NK-92 treated with Interleukin-12 subunit alpha and Interleukin-12 subunit beta, amount 100 ng/mL, for 24 hours (cell line): Measurements from ENCODE around the gene SCN4B.
"Not testable (repeated sequence)": the region's sequence is repeated elsewhere in the genome, so short reads cannot be mapped to it uniquely, and the experiment has no call there.

Experiments
- DNase-seq: peaks from one replicate; lab custom pipeline; 2025; lab: John Stamatoyannopoulos, UW

SCN4B gene, protein sequence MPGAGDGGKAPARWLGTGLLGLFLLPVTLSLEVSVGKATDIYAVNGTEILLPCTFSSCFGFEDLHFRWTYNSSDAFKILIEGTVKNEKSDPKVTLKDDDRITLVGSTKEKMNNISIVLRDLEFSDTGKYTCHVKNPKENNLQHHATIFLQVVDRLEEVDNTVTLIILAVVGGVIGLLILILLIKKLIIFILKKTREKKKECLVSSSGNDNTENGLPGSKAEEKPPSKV

DNA sequence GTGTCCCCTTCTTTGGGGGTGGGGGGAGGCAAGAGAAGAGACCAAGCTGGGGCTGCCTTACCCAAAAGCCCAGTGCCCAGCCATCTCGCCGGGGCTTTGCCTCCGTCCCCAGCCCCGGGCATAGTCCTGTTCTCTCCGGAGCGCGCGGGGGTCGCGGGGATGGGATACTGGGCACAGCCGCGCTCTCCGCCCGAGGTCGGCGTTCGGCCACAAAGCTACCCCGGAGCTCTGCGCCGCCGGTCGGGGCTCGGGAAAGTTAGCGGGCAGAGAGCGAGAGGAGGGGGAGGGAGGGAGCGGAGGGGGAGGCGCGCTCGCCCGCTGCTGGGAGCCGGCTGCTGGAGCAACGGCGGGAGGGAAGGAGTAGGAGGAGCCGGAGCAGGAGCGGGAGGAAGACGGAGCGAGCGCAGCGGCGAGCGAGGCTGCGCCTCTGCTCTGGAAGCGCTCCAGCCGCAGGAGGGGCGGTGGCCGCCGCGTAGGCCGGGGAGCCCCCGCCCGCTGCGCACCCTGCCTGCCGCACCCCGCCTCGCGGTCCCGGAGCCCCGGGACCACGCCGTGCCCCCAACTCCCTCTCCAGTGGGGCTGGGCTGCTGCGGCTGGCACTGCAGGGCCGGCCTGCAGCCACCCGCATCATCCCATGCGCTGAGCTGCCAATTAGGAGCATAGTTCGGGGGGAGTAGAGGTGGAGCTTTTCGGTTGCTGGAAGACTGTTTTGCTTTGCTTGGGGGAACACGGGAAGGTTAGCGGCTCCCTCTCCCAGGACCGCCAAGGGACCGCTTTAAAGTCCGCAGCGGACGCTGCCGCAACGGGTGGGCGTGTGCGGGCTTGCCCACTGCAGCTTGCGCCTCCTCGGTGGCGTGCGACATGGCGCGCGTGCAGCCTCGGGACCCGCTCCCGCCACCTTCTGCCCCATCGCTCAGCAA, at the start of gene SCN4B:
SCN4B (minus strand) TSS at position 272 of the 920 bp plus-strand sequence; CDS start at position 122, 150 bp downstream.
- no peak for DNase-seq

GRCh38 chr11:118201966-118202365, 49.3 kb upstream of the SCN4B start:
- no peak for DNase-seq

DNA sequence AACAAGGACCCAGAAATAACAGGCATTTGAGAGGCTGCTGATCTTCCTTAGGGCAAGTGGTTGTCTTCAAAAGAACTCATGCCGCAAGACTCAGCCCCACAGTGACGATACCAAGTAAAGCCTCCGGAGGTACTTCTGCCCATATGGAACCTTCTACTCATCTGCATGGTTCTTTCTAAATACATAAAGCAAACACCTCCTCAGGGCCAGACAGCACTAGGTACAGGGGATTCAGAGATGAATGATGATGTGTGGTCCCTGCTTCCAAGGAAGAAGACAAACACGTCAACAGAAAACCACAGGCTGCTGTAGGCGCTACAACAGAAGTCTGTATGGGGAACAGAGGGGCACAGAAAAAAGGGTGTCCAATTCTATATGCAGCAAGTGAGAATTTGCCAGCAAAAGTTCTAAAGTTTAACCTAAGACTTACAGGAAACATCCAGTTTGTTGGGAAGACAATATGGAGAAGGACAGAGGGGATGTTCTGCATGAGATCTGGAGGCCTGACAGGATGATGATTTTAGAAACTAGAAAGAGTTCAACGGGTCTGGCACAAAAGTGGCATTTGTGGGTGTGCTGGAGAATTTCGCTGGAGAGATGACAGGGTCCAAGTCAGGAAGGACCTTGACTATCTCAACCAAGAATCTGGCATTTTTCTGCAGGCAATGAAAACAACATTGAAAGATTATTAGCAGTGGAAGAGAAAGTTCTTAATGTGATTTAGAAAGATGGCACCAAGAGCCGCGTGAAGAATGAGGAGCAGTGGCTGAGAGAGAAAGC, 48.5 kb upstream of the SCN4B start:
- no peak for DNase-seq

GRCh38 chr11:118200497-118200896, 47.9 kb upstream of the SCN4B start:
- DNase-seq, result no peak

DNA sequence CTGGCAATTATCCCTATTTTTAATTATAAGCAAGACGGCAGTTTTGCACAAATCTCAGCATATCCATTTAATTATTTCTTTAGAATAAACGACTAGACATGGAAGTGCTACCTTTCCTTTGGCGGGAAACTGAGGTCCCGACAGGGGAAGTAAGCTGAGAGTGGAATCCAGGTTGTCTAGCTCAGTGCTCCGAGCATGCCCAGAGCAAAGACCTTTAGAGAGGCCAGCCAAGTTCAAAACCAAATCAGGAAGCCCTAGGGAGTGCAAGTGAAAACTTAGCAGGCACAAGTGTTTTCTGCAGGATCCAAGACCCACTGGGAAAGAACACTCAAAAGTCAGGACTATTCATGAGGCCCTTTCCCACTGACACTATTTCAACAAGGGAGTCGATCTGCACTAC, 46.5 kb upstream of the SCN4B start:
- no peak for DNase-seq

DNA sequence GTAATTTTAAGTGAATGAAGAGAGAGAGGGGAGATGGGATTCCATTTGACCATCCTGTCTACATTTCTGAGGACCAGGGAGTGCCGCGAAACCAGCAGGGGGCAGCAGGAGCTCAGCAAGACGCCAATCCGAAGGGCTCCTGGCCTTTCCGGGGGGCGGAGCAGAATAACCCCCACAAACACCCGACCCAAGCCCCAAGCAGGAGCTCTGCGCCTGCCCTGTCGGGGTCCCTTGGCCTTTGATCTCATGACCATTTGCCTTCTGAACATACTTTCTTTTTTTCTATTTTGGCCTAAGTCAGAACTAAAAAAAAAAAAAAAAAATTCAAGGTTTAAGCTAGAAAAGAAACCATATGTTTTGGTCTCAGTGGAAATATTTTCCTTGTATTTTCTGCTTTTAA, 45.7 kb upstream of the SCN4B start:
- DNase-seq, result peak; percentile 78

DNA sequence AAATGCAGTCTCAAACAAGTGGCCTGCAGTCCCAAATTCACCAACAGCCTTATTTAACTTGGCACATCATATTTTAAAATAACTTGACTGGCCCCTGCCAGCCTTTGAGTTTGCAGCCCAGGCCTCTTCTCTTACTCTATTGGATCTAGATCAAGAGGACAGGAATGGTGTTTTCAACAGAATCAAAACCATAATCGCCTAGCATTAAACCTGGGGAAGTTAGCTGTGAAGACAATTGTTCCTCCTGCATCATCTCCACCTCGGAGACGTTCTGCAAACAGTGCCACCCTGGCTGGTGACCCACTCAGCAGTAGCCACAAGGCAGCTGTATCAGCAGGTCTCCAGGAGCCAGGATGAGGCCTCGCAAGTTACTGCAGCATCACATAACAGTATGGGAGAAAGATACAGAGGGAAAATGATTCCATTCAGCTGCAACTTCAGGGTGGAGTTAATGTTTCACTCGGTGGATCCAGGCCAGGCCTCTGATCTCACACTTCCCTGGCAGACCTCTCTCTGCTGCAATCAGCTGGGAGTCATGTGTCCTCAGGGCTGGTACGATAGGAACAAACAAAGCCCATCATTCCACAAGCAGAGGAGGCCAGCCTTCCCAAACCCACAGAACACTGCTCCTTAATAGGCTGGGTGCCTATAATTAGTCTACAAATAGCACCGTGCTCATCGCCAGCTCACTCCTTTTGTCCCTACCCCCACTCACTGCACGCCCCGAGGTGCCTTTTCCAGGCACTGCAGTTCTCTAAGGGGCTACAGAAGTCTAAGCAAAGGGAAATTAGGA, 42.4 kb upstream of the SCN4B start:
- DNase-seq, result no peak

DNA sequence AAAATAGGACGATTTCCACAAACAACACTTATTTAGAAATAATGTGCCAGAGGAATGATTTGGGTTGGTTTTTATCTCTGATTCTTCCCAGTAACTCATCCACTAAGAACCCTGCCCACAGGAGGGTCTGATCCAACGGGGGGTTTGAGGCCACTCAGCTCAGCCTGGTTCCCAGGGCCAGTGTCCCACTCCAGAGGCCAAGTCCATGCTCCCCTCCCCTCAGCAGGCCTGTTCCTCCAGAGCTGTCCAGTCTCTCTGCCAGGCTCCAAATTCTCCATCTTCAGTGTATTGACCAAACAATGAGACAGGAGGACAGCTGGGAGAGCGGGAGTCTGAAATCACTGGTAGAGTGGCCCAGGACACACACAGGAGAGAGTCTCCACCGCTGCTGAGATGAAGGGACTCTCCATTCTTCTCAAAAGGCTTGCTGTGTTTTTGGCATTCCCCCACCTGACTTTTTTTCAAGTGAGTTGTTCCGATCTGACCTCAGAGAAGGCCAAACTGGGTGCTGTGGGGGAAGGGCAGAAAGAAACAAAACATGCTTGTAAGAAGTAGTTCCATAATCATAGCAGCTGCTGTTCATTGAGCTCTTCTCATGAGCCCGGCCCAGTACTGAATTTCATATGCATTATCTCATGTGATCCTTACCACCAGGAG, 41.4 kb upstream of the SCN4B start:
- no peak for DNase-seq

DNA sequence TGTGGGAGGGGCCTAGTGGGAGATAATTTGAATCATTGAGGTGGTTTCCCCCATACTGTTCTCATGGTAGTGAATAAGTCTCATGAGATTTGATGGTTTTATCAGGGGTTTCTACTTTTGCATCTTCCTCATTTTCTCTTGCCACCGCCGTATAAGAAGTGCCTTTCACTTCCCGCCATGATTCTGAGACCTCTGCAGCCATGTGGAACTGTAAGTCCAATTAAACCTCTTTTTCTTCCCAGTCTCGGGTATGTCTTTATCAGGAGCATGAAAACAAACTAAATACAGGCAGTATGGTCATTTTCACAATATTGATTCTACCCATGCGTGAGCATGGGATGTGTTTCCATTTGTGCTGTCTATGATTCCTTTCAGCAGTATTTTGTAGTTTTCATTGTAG, 40.2 kb upstream of the SCN4B start:
- DNase-seq, result not testable (repeated sequence)

- DNase-seq, result not testable (repeated sequence)
Observed at GRCh38 chr11:118190942-118191506, 38.4 kb upstream of the SCN4B start.

DNA sequence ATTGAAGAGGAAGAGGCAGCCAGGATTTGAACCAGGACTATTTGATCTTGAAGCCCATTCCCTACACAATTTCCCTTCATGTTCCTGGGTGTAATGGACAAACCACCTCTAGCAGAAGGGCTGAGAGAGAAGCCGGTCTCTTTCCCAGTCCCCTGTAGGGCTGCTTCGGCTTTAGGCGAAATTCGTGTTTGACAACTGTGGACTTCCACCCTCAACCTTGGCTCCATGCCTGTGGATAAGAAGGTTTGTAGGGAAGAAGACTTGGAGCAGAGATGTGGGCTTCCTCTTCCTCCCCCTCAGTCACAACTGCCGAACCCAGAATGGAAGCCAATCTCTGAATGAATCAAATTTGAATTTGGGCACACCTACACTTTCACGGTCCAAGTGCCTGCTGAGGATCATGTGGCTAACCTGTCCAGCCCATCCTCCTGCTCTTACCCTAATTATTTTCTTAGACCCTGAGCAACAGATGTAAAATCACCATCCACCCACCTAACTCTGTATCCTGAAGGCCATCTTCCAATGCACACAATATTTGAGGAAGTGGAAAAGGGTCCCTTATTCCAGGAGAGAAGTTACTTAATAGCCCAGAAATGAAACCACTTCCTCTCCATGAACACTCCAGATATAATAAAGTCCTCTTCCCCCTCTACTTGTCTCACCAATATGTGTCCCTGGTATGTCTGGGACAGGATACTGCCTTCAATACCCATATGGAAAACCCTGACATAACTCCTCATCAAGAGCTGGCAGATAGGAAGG, 33.9 kb upstream of the SCN4B start:
- no peak for DNase-seq

- no peak for DNase-seq
Observed at GRCh38 chr11:118184784-118185579, 32.4 kb upstream of the SCN4B start.

DNA sequence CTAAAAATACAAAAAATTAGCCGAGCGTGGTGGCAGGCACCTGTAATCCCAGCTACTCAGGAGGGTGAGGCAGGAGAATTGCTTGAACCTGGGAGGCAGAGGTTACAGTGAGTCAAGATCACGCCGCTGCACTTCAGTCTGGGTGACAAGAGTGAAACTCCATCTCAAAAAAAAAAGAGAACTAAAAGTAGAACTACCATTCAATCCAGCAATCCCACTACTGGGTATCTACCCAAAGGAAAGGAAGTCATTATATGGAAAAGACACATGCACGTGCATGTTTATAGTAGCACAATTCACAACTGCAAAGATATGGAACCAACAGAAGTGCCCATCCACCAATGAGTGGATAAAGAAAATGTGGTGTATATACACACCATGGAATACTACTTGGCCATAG, 31.1 kb upstream of the SCN4B start:
- not testable (repeated sequence) for DNase-seq

GRCh38 chr11:118180300-118180703, 27.7 kb upstream of the SCN4B start:
- no peak for DNase-seq

- DNase-seq, result no peak
Observed at GRCh38 chr11:118176778-118177134, 24.1 kb upstream of the SCN4B start.

DNA sequence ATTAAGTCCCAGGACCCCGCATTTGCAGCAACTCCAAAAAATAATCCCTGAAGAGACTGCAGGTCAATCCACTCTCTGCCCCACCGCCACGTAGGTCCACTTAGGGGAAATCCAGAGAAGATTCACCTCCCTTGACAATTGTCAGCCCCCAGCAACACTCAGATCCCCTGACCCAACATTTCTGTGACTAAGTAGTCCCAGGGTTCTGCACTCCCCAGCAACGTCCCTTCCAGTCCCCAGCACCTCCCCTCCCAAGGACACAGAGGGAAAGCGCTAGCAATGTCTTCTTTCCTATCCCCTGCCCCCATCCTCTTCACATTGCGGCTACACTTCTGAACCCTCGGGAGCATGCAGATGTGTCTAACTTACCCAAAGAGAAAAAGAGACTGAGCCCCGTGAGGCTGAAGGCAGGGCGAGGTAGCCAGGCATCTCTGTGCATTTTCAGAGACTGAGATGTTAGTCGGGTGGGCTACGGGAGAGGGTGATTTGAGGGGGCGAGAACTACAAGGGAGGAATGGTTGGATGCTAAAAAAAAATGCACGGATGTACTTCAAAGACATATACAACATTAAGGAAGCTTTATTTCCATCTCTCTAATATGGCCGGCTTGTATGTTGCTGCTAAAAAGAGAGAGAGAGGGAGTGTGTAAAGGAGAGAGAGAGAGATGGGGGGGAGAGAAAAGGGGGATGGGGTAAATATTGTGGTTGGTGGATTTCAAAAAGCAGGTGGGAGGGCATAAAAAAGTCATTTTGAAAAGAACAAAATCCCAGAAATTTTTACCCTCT, 23.6 kb upstream of the SCN4B start, which contains the start of gene SCN2B:
SCN2B (minus strand) TSS at position 647 of the 785 bp plus-strand sequence; CDS start at position 439, 208 bp downstream.
- DNase-seq, result no peak

DNA sequence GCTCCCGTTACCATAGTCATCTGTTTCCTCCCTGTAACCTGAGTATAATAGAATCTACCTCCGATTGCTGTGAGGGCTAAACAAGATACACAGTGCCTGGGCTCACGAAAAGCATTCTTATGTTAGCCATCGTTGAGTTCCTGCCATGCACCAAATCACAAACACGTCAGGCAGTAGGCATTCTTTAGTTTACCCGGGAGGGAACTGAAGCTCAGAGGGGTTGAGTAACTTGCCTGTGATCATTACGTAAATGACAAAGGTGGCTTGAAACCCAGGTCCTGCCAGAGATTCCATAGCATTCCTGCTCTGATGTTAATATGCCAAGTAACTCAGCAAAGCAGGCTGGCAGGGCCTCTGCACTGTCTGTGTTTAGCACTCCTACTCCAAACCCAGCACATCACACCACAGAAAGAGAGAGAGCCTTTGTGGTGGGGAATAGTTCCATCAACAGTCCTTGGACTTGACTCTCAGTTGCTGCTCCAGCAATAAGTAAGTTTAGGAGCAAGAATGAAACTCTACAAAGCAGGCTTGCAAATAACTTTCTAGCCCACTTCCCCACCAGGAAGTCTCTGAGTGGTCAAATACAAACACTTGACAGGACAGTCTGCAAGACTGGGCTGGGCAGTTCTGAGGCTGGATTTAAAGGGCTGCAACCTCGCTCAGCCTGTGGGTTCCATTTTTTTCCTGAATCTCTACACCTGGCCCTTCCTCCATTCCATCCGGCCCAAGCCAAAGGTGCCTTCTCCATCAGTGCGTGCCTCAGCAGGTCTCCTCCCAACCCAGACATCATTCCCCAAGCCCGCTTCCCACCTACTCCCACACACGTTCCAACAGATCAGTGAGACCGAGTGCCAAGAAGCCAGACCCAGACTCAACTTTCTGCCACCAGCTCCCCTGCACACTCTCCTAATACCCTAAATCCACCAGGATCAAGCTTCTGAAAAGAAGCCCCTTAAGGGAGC, 22.7 kb upstream of the SCN4B start:
- DNase-seq, result no peak
